OCI-LY7 (cell line): Measurements from ENCODE around the gene ANKRD11.
"Not testable (repeated sequence)": the region's sequence is repeated elsewhere in the genome, so short reads cannot be mapped to it uniquely, and the experiment has no call there.

Experiments used
- CTCF ChIP-seq: fragments of 200-600 bp; sonication (generic); conservative IDR thresholded peaks from 2 replicates; pipeline ENCODE4 v1.5.1; 2014; ENCODE audit warnings: mild to moderate bottlenecking, antibody characterized with exemption, low read length, moderate library complexity, mixed read lengths
- EZH2phosphoT487 ChIP-seq: fragments of 200-600 bp; sonication (generic); IDR thresholded peaks from 2 replicates; pipeline ENCODE4 v1.6.1; 2018; ENCODE audit warnings: low read depth, borderline replicate concordance, mild to moderate bottlenecking, mixed run types, antibody characterized with exemption, low read length, moderate library complexity, mixed read lengths

GRCh38 chr16:89259901-89260300 lies 230.5 kb downstream of the ANKRD11 start:
- not testable (repeated sequence) for TF ChIP-seq CTCF, EZH2phosphoT487
